ENCODE results near the gene MAGEE2.
"Not testable (repeated sequence)": the region's sequence is repeated elsewhere in the genome, so short reads cannot be mapped to it uniquely, and the experiment has no call there.

Gene MAGEE2

GRCh38 chrX:75784680-75785491 is at the start of gene MAGEE2:
Gene MAGEE2, minus strand, starts transcription at chrX:75785254. Its CDS starts 203 bp downstream, at chrX:75785051.
- DNase-seq = no peak

- DNase-seq = no peak
These were observed 1.2 kb upstream of the MAGEE2 start for GRCh38 chrX:75786290-75786689.

- no peak for DNase-seq
These were observed 3.4 kb downstream of the MAGEE2 start for GRCh38 chrX:75781611-75782010.

- not testable (repeated sequence) for DNase-seq
These were observed 17.0 kb downstream of the MAGEE2 start for GRCh38 chrX:75768063-75768462.

- DNase-seq = no peak
These were observed 36.6 kb downstream of the MAGEE2 start for GRCh38 chrX:75748431-75748830.

- DNase-seq = no peak
These were observed 38.0 kb downstream of the MAGEE2 start for GRCh38 chrX:75746891-75747639.
